WTC11 (cell line): ENCODE results near the gene PALS1. TPM values are rescaled to one million over a fixed set of nuclear protein-coding genes. Genes with fewer than 3 reads are reported as not detected.

Experiments used
- ATAC-seq: fragments of 200-7000 bp; cut with Tn5 transposase; 2 replicates; pipeline ENCODE4 v1.10.0; 2021; ENCODE audit warnings: mild to moderate bottlenecking, moderate library complexity
- CTCF ChIA-PET: fragments of 300-600 bp; sonication (Branson Sonifier 250); formaldehyde crosslinking; loops from one replicate; lab custom pipeline; 2021; ENCODE audit warnings: antibody characterized with exemption; lab: Charles Lee
- POLR2A ChIA-PET: fragments of 350-600 bp; sonication (Branson Sonifier 250); formaldehyde crosslinking; loops from one replicate; lab custom pipeline; 2021; ENCODE audit warnings: antibody characterized with exemption; lab: Charles Lee
- DNase-seq: peaks from one replicate; pipeline ENCODE4 v3.0.0; 2021; ENCODE audit warnings: low spot score
- H3K27ac Mint-ChIP-seq: 2 replicates; pipeline ENCODE4 v1.8.0; 2021; ENCODE audit warnings: mixed read lengths
- H3K27me3 Mint-ChIP-seq: 2 replicates; pipeline ENCODE4 v1.8.0; 2021; ENCODE audit warnings: low read depth, mild to moderate bottlenecking, moderate library complexity, mixed read lengths
- H3K36me3 Mint-ChIP-seq: 2 replicates; pipeline ENCODE4 v1.8.0; 2021; ENCODE audit warnings: mixed read lengths
- H3K4me1 Mint-ChIP-seq: 2 replicates; pipeline ENCODE4 v1.8.0; 2022; ENCODE audit warnings: mixed read lengths
- H3K4me3 Mint-ChIP-seq: 2 replicates; pipeline ENCODE4 v1.8.0; 2021; ENCODE audit warnings: mild to moderate bottlenecking, moderate library complexity, mixed read lengths
- H3K9me3 Mint-ChIP-seq: 2 replicates; pipeline ENCODE4 v1.8.0; 2021; ENCODE audit warnings: mixed read lengths
- AR ChIP-seq: fragments of 250-450 bp; sonication (Bioruptor Pico); IDR thresholded peaks from 2 replicates; pipeline ENCODE4 v1.9.0; 2021; ENCODE audit warnings: mild to moderate bottlenecking
- ATF1 ChIP-seq: sonication (generic); formaldehyde crosslinking; IDR thresholded peaks from 2 replicates; pipeline ENCODE4 v1.8.1; 2023; ENCODE audit warnings: mild to moderate bottlenecking, moderate library complexity, missing genetic modification reagents
- CREB1 ChIP-seq: sonication (generic); formaldehyde crosslinking; IDR thresholded peaks from 2 replicates; pipeline ENCODE4 v1.8.0; 2023; ENCODE audit warnings: mild to moderate bottlenecking, missing genetic modification reagents
- EMX1 ChIP-seq: fragments of 250-450 bp; sonication (Bioruptor Pico); IDR thresholded peaks from 2 replicates; pipeline ENCODE4 v1.8.0; 2021; ENCODE audit warnings: mild to moderate bottlenecking
- ETV6 ChIP-seq: sonication (generic); formaldehyde crosslinking; IDR thresholded peaks from 2 replicates; pipeline ENCODE4 v1.8.1; 2022; ENCODE audit warnings: mild to moderate bottlenecking, missing genetic modification reagents
- FOXP1 ChIP-seq: sonication (generic); formaldehyde crosslinking; IDR thresholded peaks from 2 replicates; pipeline ENCODE4 v1.8.0; 2022; ENCODE audit warnings: missing genetic modification reagents, mild to moderate bottlenecking, moderate library complexity, borderline replicate concordance
- JUN ChIP-seq: sonication (generic); formaldehyde crosslinking; IDR thresholded peaks from 2 replicates; pipeline ENCODE4 v1.8.0; 2023; ENCODE audit warnings: mild to moderate bottlenecking, missing genetic modification reagents
- NFATC4 ChIP-seq: fragments of 250-450 bp; sonication (Bioruptor Pico); IDR thresholded peaks from 2 replicates; pipeline ENCODE4 v1.9.0; 2021; ENCODE audit warnings: mild to moderate bottlenecking
- NFE2L1 ChIP-seq: sonication (generic); formaldehyde crosslinking; IDR thresholded peaks from 2 replicates; pipeline ENCODE4 v1.8.1; 2023; ENCODE audit warnings: missing genetic modification reagents
- NR1H2 ChIP-seq: sonication (generic); formaldehyde crosslinking; IDR thresholded peaks from 2 replicates; pipeline ENCODE4 v1.9.0; 2021; ENCODE audit warnings: mild to moderate bottlenecking, moderate library complexity, missing genetic modification reagents
- OVOL2 ChIP-seq: fragments of 250-450 bp; sonication (Bioruptor Pico); IDR thresholded peaks from 2 replicates; pipeline ENCODE4 v1.9.0; 2021; ENCODE audit warnings: mild to moderate bottlenecking, borderline replicate concordance
- TEAD4 ChIP-seq: sonication (generic); formaldehyde crosslinking; IDR thresholded peaks from 2 replicates; pipeline ENCODE4 v1.8.0; 2022; ENCODE audit warnings: mild to moderate bottlenecking, missing genetic modification reagents
- USF2 ChIP-seq: sonication (generic); formaldehyde crosslinking; IDR thresholded peaks from 2 replicates; pipeline ENCODE4 v1.8.1; 2023; ENCODE audit warnings: mild to moderate bottlenecking, missing genetic modification reagents, moderate library complexity
- ZBTB21 ChIP-seq: sonication (generic); formaldehyde crosslinking; IDR thresholded peaks from 2 replicates; pipeline ENCODE4 v1.8.1; 2023; ENCODE audit warnings: mild to moderate bottlenecking, missing genetic modification reagents, borderline replicate concordance
- ZMAT4 ChIP-seq: fragments of 250-450 bp; sonication (Bioruptor Pico); IDR thresholded peaks from 2 replicates; pipeline ENCODE4 v1.9.0; 2021; ENCODE audit warnings: mild to moderate bottlenecking
- total RNA-seq: library from RNA; stranded (reverse); gene quantifications from 3 replicates; pipeline ENCODE4 v1.2.3, GENCODE V29; 2021
- TF ChIP-seq, protein P1 (sequence below): sonication (generic); formaldehyde crosslinking; IDR thresholded peaks from 2 replicates; pipeline ENCODE4 v1.8.0; 2023; ENCODE audit warnings: missing genetic modification reagents, mild to moderate bottlenecking, borderline replicate concordance
- TF ChIP-seq, protein P2 (sequence below): fragments of 250-450 bp; sonication (Bioruptor Pico); IDR thresholded peaks from 2 replicates; pipeline ENCODE4 v2.1.2; 2022; ENCODE audit warnings: mild to moderate bottlenecking, moderate library complexity
- TF ChIP-seq, protein P3 (sequence below): sonication (generic); formaldehyde crosslinking; IDR thresholded peaks from 2 replicates; pipeline ENCODE4 v1.8.0; 2023; ENCODE audit warnings: mild to moderate bottlenecking, missing genetic modification reagents
- TF ChIP-seq, protein P4 (sequence below): fragments of 250-450 bp; sonication (Bioruptor Pico); conservative IDR thresholded peaks from 2 replicates; pipeline ENCODE4 v1.9.0; 2021; ENCODE audit warnings: mild to moderate bottlenecking

Gene PALS1
- total RNA-seq, 1 experiment from 2014 or later = 18.0 TPM

- no peak overlapping the region for H3K4me3 Mint-ChIP-seq
- no peaks in the 10 kb centered on the region for H3K36me3 Mint-ChIP-seq
- H3K27ac Mint-ChIP-seq = no peak overlapping the region
- POLR2A ChIA-PET = no interaction called here
- no peak for TF ChIP-seq ZMAT4
- TF ChIP-seq ETV6 (CRISPR knock-in tag) = no peak
- TF ChIP-seq, protein P1, sequence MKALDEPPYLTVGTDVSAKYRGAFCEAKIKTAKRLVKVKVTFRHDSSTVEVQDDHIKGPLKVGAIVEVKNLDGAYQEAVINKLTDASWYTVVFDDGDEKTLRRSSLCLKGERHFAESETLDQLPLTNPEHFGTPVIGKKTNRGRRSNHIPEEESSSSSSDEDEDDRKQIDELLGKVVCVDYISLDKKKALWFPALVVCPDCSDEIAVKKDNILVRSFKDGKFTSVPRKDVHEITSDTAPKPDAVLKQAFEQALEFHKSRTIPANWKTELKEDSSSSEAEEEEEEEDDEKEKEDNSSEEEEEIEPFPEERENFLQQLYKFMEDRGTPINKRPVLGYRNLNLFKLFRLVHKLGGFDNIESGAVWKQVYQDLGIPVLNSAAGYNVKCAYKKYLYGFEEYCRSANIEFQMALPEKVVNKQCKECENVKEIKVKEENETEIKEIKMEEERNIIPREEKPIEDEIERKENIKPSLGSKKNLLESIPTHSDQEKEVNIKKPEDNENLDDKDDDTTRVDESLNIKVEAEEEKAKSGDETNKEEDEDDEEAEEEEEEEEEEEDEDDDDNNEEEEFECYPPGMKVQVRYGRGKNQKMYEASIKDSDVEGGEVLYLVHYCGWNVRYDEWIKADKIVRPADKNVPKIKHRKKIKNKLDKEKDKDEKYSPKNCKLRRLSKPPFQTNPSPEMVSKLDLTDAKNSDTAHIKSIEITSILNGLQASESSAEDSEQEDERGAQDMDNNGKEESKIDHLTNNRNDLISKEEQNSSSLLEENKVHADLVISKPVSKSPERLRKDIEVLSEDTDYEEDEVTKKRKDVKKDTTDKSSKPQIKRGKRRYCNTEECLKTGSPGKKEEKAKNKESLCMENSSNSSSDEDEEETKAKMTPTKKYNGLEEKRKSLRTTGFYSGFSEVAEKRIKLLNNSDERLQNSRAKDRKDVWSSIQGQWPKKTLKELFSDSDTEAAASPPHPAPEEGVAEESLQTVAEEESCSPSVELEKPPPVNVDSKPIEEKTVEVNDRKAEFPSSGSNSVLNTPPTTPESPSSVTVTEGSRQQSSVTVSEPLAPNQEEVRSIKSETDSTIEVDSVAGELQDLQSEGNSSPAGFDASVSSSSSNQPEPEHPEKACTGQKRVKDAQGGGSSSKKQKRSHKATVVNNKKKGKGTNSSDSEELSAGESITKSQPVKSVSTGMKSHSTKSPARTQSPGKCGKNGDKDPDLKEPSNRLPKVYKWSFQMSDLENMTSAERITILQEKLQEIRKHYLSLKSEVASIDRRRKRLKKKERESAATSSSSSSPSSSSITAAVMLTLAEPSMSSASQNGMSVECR = no peak
- no peak for TF ChIP-seq USF2 (CRISPR knock-in tag)
- TF ChIP-seq NFE2L1 (CRISPR knock-in tag) = no peak
- TF ChIP-seq NFATC4 (CRISPR knock-in tag) = no peak
- TF ChIP-seq JUN = no peak
- TF ChIP-seq TEAD4 (CRISPR knock-in tag) = no peak
- no peak for TF ChIP-seq FOXP1 (CRISPR knock-in tag)
- TF ChIP-seq, protein P2, sequence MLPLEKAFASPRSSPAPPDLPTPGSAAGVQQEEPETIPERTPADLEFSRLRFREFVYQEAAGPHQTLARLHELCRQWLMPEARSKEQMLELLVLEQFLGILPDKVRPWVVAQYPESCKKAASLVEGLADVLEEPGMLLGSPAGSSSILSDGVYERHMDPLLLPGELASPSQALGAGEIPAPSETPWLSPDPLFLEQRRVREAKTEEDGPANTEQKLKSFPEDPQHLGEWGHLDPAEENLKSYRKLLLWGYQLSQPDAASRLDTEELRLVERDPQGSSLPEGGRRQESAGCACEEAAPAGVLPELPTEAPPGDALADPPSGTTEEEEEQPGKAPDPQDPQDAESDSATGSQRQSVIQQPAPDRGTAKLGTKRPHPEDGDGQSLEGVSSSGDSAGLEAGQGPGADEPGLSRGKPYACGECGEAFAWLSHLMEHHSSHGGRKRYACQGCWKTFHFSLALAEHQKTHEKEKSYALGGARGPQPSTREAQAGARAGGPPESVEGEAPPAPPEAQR (CRISPR knock-in tag) = no peak
- no peak for TF ChIP-seq ATF1 (CRISPR knock-in tag)
- TF ChIP-seq, protein P3, sequence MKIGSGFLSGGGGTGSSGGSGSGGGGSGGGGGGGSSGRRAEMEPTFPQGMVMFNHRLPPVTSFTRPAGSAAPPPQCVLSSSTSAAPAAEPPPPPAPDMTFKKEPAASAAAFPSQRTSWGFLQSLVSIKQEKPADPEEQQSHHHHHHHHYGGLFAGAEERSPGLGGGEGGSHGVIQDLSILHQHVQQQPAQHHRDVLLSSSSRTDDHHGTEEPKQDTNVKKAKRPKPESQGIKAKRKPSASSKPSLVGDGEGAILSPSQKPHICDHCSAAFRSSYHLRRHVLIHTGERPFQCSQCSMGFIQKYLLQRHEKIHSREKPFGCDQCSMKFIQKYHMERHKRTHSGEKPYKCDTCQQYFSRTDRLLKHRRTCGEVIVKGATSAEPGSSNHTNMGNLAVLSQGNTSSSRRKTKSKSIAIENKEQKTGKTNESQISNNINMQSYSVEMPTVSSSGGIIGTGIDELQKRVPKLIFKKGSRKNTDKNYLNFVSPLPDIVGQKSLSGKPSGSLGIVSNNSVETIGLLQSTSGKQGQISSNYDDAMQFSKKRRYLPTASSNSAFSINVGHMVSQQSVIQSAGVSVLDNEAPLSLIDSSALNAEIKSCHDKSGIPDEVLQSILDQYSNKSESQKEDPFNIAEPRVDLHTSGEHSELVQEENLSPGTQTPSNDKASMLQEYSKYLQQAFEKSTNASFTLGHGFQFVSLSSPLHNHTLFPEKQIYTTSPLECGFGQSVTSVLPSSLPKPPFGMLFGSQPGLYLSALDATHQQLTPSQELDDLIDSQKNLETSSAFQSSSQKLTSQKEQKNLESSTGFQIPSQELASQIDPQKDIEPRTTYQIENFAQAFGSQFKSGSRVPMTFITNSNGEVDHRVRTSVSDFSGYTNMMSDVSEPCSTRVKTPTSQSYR (CRISPR knock-in tag) = no peak
- no peak for TF ChIP-seq EMX1
- no peak for TF ChIP-seq OVOL2 (CRISPR knock-in tag)
- TF ChIP-seq NR1H2 (CRISPR knock-in tag) = no peak
- TF ChIP-seq CREB1 (CRISPR knock-in tag) = no peak
- TF ChIP-seq, all 79 proteins: peak for 0
- Mint-ChIP-seq H3K4me1 (no peaks in the 10 kb centered on the region), H3K9me3 (no peaks in the 10 kb centered on the region), H3K27me3 (peaks cover 2% of the 10 kb centered on the region)
- ATAC-seq = no peak
- no peak for DNase-seq
- CTCF ChIA-PET = interaction anchor here (0.6 to 1.8 kb wide), 3 partner anchors 53 to 873 kb away, joined by 3 to 11 read pairs (median 4); partner anchors contain the start of genes ATP6V1D and EIF2S1
These were observed 8.6 kb upstream of the PALS1 start for GRCh38 chr14:67232621-67233020.

GRCh38 chr14:67237591-67237990 is 3.6 kb upstream of the PALS1 start:
- POLR2A ChIA-PET = no interaction called here
- DNase-seq (no peak), ATAC-seq (no peak)
- Mint-ChIP-seq H3K27ac (no peak overlapping the region), H3K4me1 (peaks cover 14% of the 10 kb centered on the region), H3K9me3 (no peaks in the 10 kb centered on the region), H3K36me3 (no peaks in the 10 kb centered on the region), H3K4me3 (no peak overlapping the region), H3K27me3 (peaks cover 28% of the 10 kb centered on the region)
- CTCF ChIA-PET = interaction anchor here (0.7 kb wide), 1 partner anchor 30 kb away, joined by 3 read pairs; no protein-coding TSS in a partner anchor
- TF ChIP-seq ZBTB21 = no peak
- TF ChIP-seq NFATC4 (CRISPR knock-in tag) = no peak
- TF ChIP-seq FOXP1 (CRISPR knock-in tag) = no peak
- no peak for TF ChIP-seq AR
- TF ChIP-seq, protein P4, sequence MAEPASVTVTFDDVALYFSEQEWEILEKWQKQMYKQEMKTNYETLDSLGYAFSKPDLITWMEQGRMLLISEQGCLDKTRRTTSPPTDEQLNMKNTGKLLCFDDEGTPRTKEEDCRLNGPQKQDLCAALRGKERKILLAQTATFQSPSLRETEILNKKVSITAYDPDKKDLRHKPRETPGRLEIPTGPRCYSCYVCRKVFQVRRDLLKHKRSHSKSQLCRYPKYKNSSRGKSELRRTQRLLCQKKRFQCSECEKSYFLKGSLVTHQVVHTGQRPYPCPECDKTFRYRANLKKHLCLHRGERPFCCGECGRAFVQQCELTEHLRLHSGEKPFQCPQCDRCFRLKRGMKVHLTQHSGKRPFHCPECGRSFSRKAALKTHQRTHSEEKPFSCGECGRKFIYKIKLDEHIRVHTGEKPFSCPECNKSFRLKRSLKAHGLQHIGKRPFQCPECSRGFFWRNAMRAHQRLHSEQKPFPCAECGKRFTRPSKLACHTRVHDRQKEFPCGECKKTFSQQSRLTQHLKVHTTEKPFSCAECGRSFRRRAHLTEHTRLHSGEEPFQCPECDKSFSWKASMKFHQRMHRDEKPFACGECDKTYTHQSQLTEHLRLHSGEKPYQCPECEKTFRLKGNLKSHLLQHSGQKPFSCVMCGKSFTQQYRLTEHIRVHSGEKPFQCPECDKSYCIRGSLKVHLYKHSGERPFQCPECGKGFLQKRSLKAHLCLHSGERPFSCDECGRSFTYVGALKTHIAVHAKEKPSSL = no peak
- TF ChIP-seq USF2 (CRISPR knock-in tag) = no peak
